IPS DF 19.7 (cell line): ENCODE results near the gene PELO.

Experiments
- DNase-seq: peaks from one replicate; pipeline ENCODE4 v3.0.0-alpha.2; 2013; ENCODE audit warnings: low read depth, low spot score

The PELO gene

GRCh38 chr5:52829664-52830063 is 41.9 kb downstream of the PELO start:
- no peak for DNase-seq

GRCh38 chr5:52830650-52831049 is 42.9 kb downstream of the PELO start:
- no peak for DNase-seq

GRCh38 chr5:52831786-52832511 is 44.2 kb downstream of the PELO start:
- DNase-seq = no peak

GRCh38 chr5:52834320-52834719 is 46.6 kb downstream of the PELO start:
- no peak for DNase-seq

GRCh38 chr5:52837068-52837467 is 49.4 kb downstream of the PELO start:
- no peak for DNase-seq
